Articular chondrocyte of knee joint (primary cell): ENCODE data around the gene SPACA4. TPM values are rescaled to one million over a fixed set of nuclear protein-coding genes. Genes with fewer than 3 reads are reported as not detected.

ENCODE experiments used
- total RNA-seq: library from RNA; depleted of rRNA; stranded (reverse); fragments of >200 nt; gene quantifications from 2 replicates; pipeline ENCODE4 v1.2.3, GENCODE V29; 2012

Gene SPACA4
- not detected in 2 replicates for total RNA-seq

GRCh38 chr19:48606463-48607358, at the start of gene SPACA4:
SPACA4 (plus strand) TSS chr19:48606742; CDS start chr19:48606979, 237 bp downstream.

GRCh38 chr19:48614436-48615230, 8.1 kb downstream of the SPACA4 start, which contains the start of gene FAM83E:
FAM83E (minus strand) TSS chr19:48615076; CDS start chr19:48613372, 1,704 bp downstream.

DNA sequence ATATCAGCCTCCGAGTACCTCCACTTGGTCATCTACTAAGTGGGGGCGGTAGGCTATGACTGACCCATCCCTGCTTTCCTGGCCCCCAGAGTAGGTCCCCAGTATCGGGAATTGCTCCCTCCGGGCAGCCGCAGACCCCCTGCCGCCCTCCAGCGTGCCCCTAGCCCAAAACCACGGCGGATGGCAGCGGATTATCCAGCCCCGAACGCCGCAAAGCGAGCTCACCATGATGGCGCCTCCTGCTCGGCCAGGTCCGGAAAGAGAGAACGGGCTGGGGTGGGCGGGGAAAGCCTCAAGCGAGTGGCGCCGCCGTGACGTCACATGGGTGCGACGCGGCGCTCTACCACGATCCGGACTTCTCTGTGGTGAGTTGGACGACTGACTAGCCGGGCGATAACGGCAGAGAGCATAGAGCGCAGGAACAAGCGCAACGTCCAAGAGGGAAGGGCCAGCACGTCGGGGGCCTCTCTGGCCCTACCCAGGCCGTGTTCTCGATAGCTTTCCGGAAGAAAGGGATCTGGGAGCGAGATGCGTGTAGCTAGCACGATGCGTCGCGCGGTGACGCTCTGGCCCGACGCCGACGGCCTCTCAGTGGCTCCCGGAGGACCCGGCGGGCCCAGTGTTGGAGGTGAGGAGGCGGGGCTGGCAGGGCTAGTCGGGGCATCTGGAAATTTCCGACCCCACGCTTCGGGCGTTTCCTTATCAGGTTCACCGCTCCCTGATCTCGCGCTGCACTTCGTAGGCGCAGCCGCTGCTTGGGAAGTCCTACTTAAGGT, 12.6 kb downstream of the SPACA4 start, which contains the start of the genes RPL18 and SPHK2:
TSS of gene RPL18 (minus strand) at position 263 of the 776 bp plus-strand sequence. CDS start at position 228, 35 bp downstream.
TSS of gene SPHK2 (plus strand) at position 591 of the 776 bp plus-strand sequence. CDS start 1,009 bp downstream, outside the sequence.

DNA sequence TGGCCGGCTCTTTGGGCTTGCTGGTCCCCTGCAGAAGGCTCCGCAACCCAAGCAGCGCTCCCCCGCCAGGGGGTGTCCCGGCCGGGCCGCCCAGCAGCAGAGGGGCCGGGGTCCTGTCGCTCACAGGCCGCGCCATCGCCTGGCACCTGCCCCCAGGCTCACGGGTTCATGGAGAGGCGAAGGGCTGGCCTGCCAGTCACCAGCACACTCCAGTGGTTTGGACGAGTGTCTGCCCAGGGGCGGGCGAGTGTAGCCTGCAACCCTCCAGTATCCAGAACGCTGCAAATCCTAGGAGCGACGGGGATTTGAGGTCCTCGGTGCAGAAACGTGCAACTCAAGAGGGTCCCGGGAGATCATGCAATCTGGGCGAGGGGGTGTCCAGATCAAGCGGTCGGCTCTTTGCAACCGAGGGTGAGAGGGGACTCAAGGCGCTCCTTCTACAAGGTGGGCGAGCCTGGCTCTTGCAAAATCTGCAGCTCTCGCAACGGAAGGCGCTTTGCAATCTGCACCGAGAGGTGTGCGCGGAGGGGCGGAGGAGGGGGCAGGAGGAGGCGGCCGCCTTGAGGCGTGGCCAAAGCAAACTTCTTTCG, 30.4 kb downstream of the SPACA4 start, which contains the start of gene DBP:
TSS of gene DBP (minus strand) at position 521 of the 590 bp plus-strand sequence. CDS start at position 136, 385 bp downstream.

DNA sequence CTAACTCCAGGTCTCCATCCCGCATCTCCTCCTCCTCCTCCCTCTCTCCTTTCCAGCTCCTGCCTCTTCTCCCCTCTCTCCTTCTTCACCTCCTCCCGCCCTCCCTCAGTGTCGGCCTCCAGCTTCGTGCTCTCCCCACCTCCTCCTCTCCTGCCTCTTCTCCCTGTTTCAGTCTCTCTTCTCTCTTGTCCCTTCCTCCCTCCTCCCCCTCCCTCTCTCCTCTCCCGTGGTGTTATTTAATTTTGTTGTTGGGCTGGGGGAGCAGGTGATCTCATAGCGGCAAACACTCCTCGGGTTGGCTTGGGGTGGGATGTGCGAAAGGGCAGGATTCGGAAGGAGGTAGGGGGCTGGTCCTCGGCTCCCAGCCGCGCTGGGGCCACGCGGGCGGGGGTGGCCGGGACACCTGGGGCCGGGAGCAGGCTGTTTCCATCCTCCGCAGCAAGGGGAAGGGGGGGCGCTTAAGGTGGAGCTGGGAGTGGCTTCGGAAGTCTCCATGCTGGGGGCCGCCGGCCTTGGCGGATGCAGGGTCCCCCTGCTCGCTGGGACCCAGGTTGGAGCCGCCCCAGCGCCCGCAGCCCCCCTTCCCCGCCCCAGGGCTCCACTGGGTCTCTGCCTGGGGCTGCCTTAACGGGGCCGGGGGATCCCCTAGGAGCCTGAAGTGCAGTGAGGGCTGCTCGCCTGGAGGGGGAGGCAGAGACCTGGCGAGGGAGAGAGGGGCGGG, 39.6 kb downstream of the SPACA4 start, which contains the start of gene CA11:
TSS of gene CA11 (minus strand) at position 187 of the 721 bp plus-strand sequence. CDS start 555 bp downstream, outside the sequence.

Other genes with a start within 250 kb of the SPACA4 start
- 3.8 and 4.8 TPM in 2 replicates for gene TMEM143, start 242.8 kb upstream of the SPACA4 start, total RNA-seq
- not detected in 2 replicates for gene SYNGR4, start 242.4 kb upstream of the SPACA4 start, total RNA-seq
- 131 and 160 TPM in 2 replicates for gene KDELR1, start 215.2 kb upstream of the SPACA4 start, total RNA-seq
- 0.22 and 0.26 TPM in 2 replicates for gene GRIN2D, start 213.1 kb upstream of the SPACA4 start, total RNA-seq
- 21.0 and 23.2 TPM in 2 replicates for gene GRWD1, start 160.8 kb upstream of the SPACA4 start, total RNA-seq
- gene KCNJ14, start 151.2 kb upstream of the SPACA4 start, total RNA-seq: 0.65 TPM in 2 replicates
- gene CYTH2, start 137.4 kb upstream of the SPACA4 start, total RNA-seq: 29.4 and 35.8 TPM in 2 replicates
- gene LMTK3, start 94.9 kb upstream of the SPACA4 start, total RNA-seq: under 0.01 and 0.11 TPM in 2 replicates
- not detected in 2 replicates for gene SULT2B1, start 54.6 kb upstream of the SPACA4 start, total RNA-seq
- gene FAM83E, start 8.3 kb downstream of the SPACA4 start, total RNA-seq: 0.65 TPM in 1 of 2 replicates, not detected in the other
- 1,190 and 1,683 TPM in 2 replicates for gene RPL18, start 12.4 kb downstream of the SPACA4 start, total RNA-seq
- gene SPHK2, start 12.8 kb downstream of the SPACA4 start, total RNA-seq: 8.4 and 8.9 TPM in 2 replicates
- 4.5 and 5.0 TPM in 2 replicates for gene DBP, start 30.6 kb downstream of the SPACA4 start, total RNA-seq
- 0.78 and 1.4 TPM in 2 replicates for gene CA11, start 39.4 kb downstream of the SPACA4 start, total RNA-seq
- gene NTN5, start 66.3 kb downstream of the SPACA4 start, total RNA-seq: 0.22 TPM in 1 of 2 replicates, not detected in the other
- not detected in 2 replicates for gene FUT2, start 89.2 kb downstream of the SPACA4 start, total RNA-seq
- 1.7 and 2.9 TPM in 2 replicates for gene MAMSTR, start 113.0 kb downstream of the SPACA4 start, total RNA-seq
- gene RASIP1, start 133.9 kb downstream of the SPACA4 start, total RNA-seq: 0.91 and 1.3 TPM in 2 replicates
- gene IZUMO1, start 140.2 kb downstream of the SPACA4 start, total RNA-seq: not detected in 2 replicates
- gene FUT1, start 145.9 kb downstream of the SPACA4 start, total RNA-seq: 0.22 TPM in 1 of 2 replicates, not detected in the other
- not detected in 2 replicates for gene FGF21, start 148.8 kb downstream of the SPACA4 start, total RNA-seq
- gene BCAT2, start 204.3 kb downstream of the SPACA4 start, total RNA-seq: 21.4 and 28.0 TPM in 2 replicates
- 2.2 and 6.8 TPM in 2 replicates for gene HSD17B14, start 229.7 kb downstream of the SPACA4 start, total RNA-seq